Measurements from ENCODE around the gene DEK.

DNA sequence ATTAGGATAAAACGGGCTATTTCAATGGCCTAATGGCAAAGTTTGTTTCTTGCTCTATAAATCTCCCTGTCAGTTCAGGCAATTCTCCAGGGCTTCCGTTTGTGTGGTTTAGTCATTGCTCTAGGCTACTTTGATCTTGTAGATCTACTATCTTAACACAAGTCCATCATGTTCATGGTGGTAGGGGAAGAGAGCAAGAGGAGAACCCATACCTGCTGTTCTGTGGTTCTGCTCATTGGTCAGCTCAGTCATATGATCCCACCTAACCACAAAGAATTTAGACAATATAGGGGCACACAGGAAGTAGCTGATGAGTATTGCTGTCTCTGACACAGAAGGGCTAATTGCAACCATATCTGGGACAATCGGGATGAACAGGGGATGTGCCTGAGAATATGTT, 4.9 kb upstream of the DEK start:
- TF ChIP-seq, protein P1, sequence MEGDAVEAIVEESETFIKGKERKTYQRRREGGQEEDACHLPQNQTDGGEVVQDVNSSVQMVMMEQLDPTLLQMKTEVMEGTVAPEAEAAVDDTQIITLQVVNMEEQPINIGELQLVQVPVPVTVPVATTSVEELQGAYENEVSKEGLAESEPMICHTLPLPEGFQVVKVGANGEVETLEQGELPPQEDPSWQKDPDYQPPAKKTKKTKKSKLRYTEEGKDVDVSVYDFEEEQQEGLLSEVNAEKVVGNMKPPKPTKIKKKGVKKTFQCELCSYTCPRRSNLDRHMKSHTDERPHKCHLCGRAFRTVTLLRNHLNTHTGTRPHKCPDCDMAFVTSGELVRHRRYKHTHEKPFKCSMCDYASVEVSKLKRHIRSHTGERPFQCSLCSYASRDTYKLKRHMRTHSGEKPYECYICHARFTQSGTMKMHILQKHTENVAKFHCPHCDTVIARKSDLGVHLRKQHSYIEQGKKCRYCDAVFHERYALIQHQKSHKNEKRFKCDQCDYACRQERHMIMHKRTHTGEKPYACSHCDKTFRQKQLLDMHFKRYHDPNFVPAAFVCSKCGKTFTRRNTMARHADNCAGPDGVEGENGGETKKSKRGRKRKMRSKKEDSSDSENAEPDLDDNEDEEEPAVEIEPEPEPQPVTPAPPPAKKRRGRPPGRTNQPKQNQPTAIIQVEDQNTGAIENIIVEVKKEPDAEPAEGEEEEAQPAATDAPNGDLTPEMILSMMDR (IDR thresholded peaks at IDR 0.05): no peak
- TF ChIP-seq POLR2A (IDR thresholded peaks at IDR 0.05) (no peak), EP300 (IDR thresholded peaks at IDR 0.05) (no peak)
